ENCODE measurements around the gene TAX1BP3. TPM values are rescaled to one million over a fixed set of nuclear protein-coding genes. Genes with fewer than 3 reads are reported as not detected.

The TAX1BP3 gene
- total RNA-seq, 1 experiment from 2014 or later = 122 TPM

DNA sequence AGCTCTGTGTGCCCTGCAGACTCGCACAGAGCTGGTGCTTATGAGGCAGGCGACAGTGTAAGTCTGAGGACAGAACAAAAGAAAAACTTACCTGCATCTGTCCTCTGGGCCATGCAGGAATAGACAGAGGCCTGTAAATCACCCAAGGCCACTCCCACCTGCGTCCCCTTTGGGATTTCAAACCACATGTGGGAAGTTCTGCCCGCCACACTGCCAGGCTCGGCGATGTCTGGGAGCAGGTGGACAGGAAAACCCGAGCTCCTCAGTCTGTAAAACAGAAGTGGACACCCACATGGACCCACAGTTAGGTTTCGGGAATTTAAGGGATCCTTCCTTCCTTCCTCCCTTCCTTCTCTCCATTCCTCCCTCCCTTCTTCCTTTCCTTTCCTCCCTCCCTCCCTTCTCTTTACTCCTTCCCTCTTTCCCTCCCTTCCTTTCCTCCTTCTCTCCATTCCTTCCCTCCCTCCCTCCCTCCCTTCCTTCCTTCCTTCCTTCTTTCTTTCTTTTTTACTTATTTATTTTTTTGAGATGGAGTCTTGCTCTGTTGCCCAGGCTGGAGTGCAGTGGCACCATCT lies 47.1 kb downstream of the TAX1BP3 start:
- in situ Hi-C loops (cut with HindIII; ENCODE audit: low pct_unique_long_range_greater_than_20kb, low sequenced_read_pairs) (no loop called here), intact Hi-C loops (cut with micrococcal nuclease; ENCODE audit: unreplicated experiment) (no loop called here)
- POLR2A ChIA-PET = no interaction called here
- ATAC-seq (no peak), DNase-seq (ENCODE audit: low read depth, low spot score) (no peak)
- no peaks in the 10 kb centered on the region for H3K4me1 ChIP-seq (ENCODE audit: control insufficient read depth, insufficient read depth, low read length)
- no peaks in the 10 kb centered on the region for H3K9me3 ChIP-seq (ENCODE audit: control insufficient read depth, insufficient read depth, low read depth, low read length)
- TF ChIP-seq POLR2AphosphoS5 (IDR thresholded peaks at IDR 0.05; ENCODE audit: low read depth, low read length) (no peak), TCF7L2 (IDR thresholded peaks at IDR 0.05; ENCODE audit: low read depth, low read length) (no peak), SIN3A (IDR thresholded peaks at IDR 0.05; ENCODE audit: borderline replicate concordance, insufficient read depth, low read depth, low read length) (no peak)
- TF ChIP-seq, protein P1, sequence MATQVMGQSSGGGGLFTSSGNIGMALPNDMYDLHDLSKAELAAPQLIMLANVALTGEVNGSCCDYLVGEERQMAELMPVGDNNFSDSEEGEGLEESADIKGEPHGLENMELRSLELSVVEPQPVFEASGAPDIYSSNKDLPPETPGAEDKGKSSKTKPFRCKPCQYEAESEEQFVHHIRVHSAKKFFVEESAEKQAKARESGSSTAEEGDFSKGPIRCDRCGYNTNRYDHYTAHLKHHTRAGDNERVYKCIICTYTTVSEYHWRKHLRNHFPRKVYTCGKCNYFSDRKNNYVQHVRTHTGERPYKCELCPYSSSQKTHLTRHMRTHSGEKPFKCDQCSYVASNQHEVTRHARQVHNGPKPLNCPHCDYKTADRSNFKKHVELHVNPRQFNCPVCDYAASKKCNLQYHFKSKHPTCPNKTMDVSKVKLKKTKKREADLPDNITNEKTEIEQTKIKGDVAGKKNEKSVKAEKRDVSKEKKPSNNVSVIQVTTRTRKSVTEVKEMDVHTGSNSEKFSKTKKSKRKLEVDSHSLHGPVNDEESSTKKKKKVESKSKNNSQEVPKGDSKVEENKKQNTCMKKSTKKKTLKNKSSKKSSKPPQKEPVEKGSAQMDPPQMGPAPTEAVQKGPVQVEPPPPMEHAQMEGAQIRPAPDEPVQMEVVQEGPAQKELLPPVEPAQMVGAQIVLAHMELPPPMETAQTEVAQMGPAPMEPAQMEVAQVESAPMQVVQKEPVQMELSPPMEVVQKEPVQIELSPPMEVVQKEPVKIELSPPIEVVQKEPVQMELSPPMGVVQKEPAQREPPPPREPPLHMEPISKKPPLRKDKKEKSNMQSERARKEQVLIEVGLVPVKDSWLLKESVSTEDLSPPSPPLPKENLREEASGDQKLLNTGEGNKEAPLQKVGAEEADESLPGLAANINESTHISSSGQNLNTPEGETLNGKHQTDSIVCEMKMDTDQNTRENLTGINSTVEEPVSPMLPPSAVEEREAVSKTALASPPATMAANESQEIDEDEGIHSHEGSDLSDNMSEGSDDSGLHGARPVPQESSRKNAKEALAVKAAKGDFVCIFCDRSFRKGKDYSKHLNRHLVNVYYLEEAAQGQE (IDR thresholded peaks at IDR 0.05; ENCODE audit: insufficient read depth in 1 of 2, low read depth in 2 of 2, low read length in 1 of 2) = no peak
- TF ChIP-seq, protein P2, sequence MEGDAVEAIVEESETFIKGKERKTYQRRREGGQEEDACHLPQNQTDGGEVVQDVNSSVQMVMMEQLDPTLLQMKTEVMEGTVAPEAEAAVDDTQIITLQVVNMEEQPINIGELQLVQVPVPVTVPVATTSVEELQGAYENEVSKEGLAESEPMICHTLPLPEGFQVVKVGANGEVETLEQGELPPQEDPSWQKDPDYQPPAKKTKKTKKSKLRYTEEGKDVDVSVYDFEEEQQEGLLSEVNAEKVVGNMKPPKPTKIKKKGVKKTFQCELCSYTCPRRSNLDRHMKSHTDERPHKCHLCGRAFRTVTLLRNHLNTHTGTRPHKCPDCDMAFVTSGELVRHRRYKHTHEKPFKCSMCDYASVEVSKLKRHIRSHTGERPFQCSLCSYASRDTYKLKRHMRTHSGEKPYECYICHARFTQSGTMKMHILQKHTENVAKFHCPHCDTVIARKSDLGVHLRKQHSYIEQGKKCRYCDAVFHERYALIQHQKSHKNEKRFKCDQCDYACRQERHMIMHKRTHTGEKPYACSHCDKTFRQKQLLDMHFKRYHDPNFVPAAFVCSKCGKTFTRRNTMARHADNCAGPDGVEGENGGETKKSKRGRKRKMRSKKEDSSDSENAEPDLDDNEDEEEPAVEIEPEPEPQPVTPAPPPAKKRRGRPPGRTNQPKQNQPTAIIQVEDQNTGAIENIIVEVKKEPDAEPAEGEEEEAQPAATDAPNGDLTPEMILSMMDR (IDR thresholded peaks at IDR 0.05) = no peak
- peaks cover 2% of the 10 kb centered on the region; the same call in 1 of the 2 replicates for H3K36me3 ChIP-seq (ENCODE audit: control insufficient read depth, insufficient read depth, low read length)
- CTCF ChIA-PET = no interaction called here
- no peak overlapping the region for H3K4me3 ChIP-seq (ENCODE audit: low read depth in 2 of 2, low read length in 2 of 2)
- H3K27me3 ChIP-seq (ENCODE audit: control insufficient read depth, insufficient read depth, low read length) = no peaks in the 10 kb centered on the region
- no peak overlapping the region for H3K27ac ChIP-seq (ENCODE audit: low read length)
- no TSS peak for BruUV-seq (replicated peaks)

GRCh38 chr17:3615160-3615870 lies 53.1 kb downstream of the TAX1BP3 start:
- Histone ChIP-seq H3K4me3 (ENCODE audit: low read depth in 2 of 2, low read length in 2 of 2) (no peak overlapping the region), H3K9me3 (ENCODE audit: control insufficient read depth, insufficient read depth, low read depth, low read length) (no peaks in the 10 kb centered on the region), H3K36me3 (ENCODE audit: control insufficient read depth, insufficient read depth, low read length) (peaks cover 2% of the 10 kb centered on the region; the same call in 1 of the 2 replicates), H3K4me1 (ENCODE audit: control insufficient read depth, insufficient read depth, low read length) (no peaks in the 10 kb centered on the region), H3K27ac (ENCODE audit: low read length) (no peak overlapping the region), H3K27me3 (ENCODE audit: control insufficient read depth, insufficient read depth, low read length) (no peaks in the 10 kb centered on the region)
- POLR2A ChIA-PET = no interaction called here
- DNase-seq (ENCODE audit: low read depth, low spot score) (no peak), ATAC-seq (no peak)
- intact Hi-C loops (cut with micrococcal nuclease; ENCODE audit: unreplicated experiment) = no loop called here
- CTCF ChIA-PET = no interaction called here
- in situ Hi-C loops (cut with HindIII; ENCODE audit: low pct_unique_long_range_greater_than_20kb, low sequenced_read_pairs) = no loop called here
- no TSS peak for BruUV-seq (replicated peaks)
- TF ChIP-seq, protein P2 (IDR thresholded peaks at IDR 0.05) = no peak
- no peak for TF ChIP-seq SIN3A (IDR thresholded peaks at IDR 0.05; ENCODE audit: borderline replicate concordance, insufficient read depth, low read depth, low read length)
- TF ChIP-seq, protein P1 (IDR thresholded peaks at IDR 0.05; ENCODE audit: insufficient read depth in 1 of 2, low read depth in 2 of 2, low read length in 1 of 2) = no peak
- no peak for TF ChIP-seq POLR2AphosphoS5 (IDR thresholded peaks at IDR 0.05; ENCODE audit: low read depth, low read length)
- no peak for TF ChIP-seq TCF7L2 (IDR thresholded peaks at IDR 0.05; ENCODE audit: low read depth, low read length)
